Gastrocnemius medialis (tissue), 4 donors: ENCODE measurements around the gene SCARB1. TPM values are rescaled to one million over a fixed set of nuclear protein-coding genes. Genes with fewer than 3 reads are reported as not detected.
A peak's percentile ranks its signal among the peaks of the same experiment; 100 is the strongest.

Experiments
- ATAC-seq, 2 donors: fragments of 150-250 bp; one replicate each; pipeline ENCODE4 v1.9.1; 2016
- DNase-seq, 2 donors: peaks; one replicate each; pipeline ENCODE4 v3.0.0-alpha.2; 2019
- H3K27ac ChIP-seq, 4 donors: fragments of 200-600 bp; sonication (generic); 1 replicate in 1 of 4; 2 replicates in 3 of 4; pipeline ENCODE4 v1.5.1; 2016 to 2018; ENCODE audit warnings: mild to moderate bottlenecking in 2 of 4, moderate library complexity in 1 of 4
- H3K27me3 ChIP-seq, 3 donors: fragments of 200-600 bp; sonication (generic) in 2 of 3; 1 replicate in 1 of 3; 2 replicates in 2 of 3; pipeline versions ENCODE4 v1.5.1 to v1.6.0; 2016 to 2019; ENCODE audit warnings: mild to moderate bottlenecking in 1 of 3, moderate library complexity in 1 of 3
- H3K36me3 ChIP-seq, 2 donors: fragments of 200-600 bp; sonication (generic) in 1 of 2; one replicate each; pipeline ENCODE4 v1.5.1; 2017 to 2018
- H3K4me1 ChIP-seq, 2 donors: fragments of 200-600 bp; sonication (generic) in 1 of 2; one replicate each; pipeline ENCODE4 v1.5.1; 2016 to 2017; ENCODE audit warnings: mild to moderate bottlenecking in 2 of 2
- H3K4me3 ChIP-seq, 4 donors: fragments of 200-600 bp; sonication (generic) in 3 of 4; 1 replicate in 1 of 4; 2 replicates in 3 of 4; pipeline ENCODE4 v1.5.1; 2016 to 2019; ENCODE audit warnings: mild to moderate bottlenecking in 2 of 4
- H3K9me3 ChIP-seq, 3 donors: fragments of 200-600 bp; sonication (generic) in 2 of 3; 1 replicate in 1 of 3; 2 replicates in 2 of 3; pipeline ENCODE4 v1.5.1; 2016 to 2019
- CTCF ChIP-seq, 5 experiments: fragments of 450-650 bp in 3 of 5; fragments of 200-600 bp in 2 of 5; sonication (generic) in 2 of 5; IDR thresholded peaks in 4 of 5; conservative IDR thresholded peaks in 1 of 5; 1 replicate in 4 of 5; 2 replicates in 1 of 5; pipeline ENCODE4 v1.5.1; 2016 to 2019; ENCODE audit warnings: antibody characterized with exemption in 5 of 5, mild to moderate bottlenecking in 3 of 5, moderate library complexity in 3 of 5
- POLR2A ChIP-seq, 2 donors: fragments of 450-650 bp; IDR thresholded peaks; one replicate each; pipeline ENCODE4 v1.6.1; 2017; ENCODE audit warnings: antibody characterized with exemption in 2 of 2, mild to moderate bottlenecking in 2 of 2, moderate library complexity in 2 of 2
- in situ Hi-C, 4 donors: fragments of 200-750 bp; cut with MboI; loops; one replicate each; pipeline versions ENCODE4 v1.15.0 to v1.8.0; 2017; ENCODE audit warnings: low sequenced_read_pairs in 4 of 4
- intact Hi-C: fragments of 100-400 bp; cut with DNase I; formaldehyde crosslinking; loops from one replicate; pipeline ENCODE4 v1.15.1; 2023; ENCODE audit warnings: low total_unique reads
- total RNA-seq, 4 donors: library from RNA; depleted of rRNA; stranded (reverse); fragments of >200 nt; gene quantifications; one replicate each; pipeline versions ENCODE4 v1.1.0 to v1.2.3, GENCODE V29; 2016

The SCARB1 gene
- total RNA-seq, 4 donors from 2014 or later: 5.4 to 8.7 (median 6.2) TPM

DNA sequence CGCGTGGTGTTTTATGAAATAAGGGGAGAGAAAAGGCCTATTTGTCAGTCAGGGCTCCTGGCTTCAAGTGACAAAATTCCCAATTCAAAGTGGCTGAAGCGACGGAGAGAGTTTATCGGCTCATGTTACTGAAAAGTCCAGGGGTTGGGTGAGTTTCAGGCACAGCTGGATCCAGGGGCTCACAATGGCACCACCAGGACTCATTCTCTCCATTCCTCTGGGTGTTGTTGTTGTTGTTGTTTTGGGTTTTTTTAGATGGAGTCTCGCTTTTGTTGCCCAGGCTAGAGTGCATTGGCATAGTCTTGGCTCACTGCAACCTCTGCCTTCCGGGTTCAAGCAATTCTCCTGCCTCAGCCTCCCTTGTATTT lies 119.4 kb downstream of the SCARB1 start:
- no peak for TF ChIP-seq CTCF (IDR thresholded peaks at IDR 0.05 in 4 of 5, conservative IDR thresholded peaks at IDR 0.05 in 1 of 5)
- no peak for TF ChIP-seq POLR2A (IDR thresholded peaks at IDR 0.05)
- no peak for DNase-seq
- H3K27ac ChIP-seq: peak overlapping the region; percentile 75 to 93 (median 89)
- H3K27me3 ChIP-seq: no peaks in the 10 kb centered on the region
- intact Hi-C loops: no loop called here
- no peak overlapping the region for H3K4me3 ChIP-seq
- H3K36me3 ChIP-seq: no peaks in the 10 kb centered on the region
- H3K9me3 ChIP-seq: no peaks in the 10 kb centered on the region
- ATAC-seq: no peak
- peaks cover 25 to 39% of the 10 kb centered on the region in 2 donors for H3K4me1 ChIP-seq
- in situ Hi-C loops: no loop called here

DNA sequence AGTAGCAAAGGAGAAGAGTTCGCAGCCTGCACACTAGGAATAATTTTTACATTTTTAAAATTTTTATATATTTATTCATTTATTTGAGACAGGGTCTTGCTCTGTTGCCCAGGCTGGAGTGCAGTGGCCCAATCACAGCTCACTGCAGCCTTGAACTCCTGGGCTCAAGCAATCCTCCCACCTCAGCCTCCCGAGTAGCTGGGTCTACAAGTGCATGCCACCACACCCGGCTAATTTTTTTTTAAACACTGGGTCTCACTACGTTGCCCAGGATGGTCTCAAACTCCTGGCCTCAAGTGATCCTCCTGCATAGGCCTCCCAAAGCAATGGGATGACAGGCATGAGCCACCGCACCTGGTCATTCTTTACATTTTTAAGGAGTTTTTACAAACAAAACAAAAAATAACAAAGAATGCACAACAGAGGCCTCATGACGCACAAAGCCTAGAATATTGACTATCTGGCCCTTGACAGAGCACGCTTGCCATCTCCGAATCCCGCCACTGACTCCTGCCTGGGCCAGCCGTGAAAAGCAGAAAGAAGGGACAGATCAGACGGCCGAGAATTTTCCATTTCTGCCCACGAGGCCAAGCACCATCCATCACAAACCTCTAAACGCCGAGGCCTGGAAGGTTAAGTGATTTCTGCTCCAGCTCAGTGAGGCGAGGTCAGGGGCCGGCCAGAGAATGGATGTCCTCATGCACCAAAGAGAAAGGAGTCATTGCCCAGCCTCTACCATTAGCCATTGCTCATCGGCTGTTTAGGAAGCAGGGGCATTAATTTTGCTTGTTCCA lies 120.0 kb downstream of the SCARB1 start:
- Histone ChIP-seq H3K27me3 (no peaks in the 10 kb centered on the region), H3K4me1 (peaks cover 25 to 39% of the 10 kb centered on the region in 2 donors), H3K4me3 (no peak overlapping the region), H3K27ac (peak overlapping the region; percentile 75 to 93 (median 89)), H3K9me3 (no peaks in the 10 kb centered on the region), H3K36me3 (no peaks in the 10 kb centered on the region)
- DNase-seq (no peak), ATAC-seq (no peak)
- intact Hi-C loops (no loop called here), in situ Hi-C loops (no loop called here)
- TF ChIP-seq CTCF (IDR thresholded peaks at IDR 0.05 in 4 of 5, conservative IDR thresholded peaks at IDR 0.05 in 1 of 5) (no peak), POLR2A (IDR thresholded peaks at IDR 0.05) (no peak)

DNA sequence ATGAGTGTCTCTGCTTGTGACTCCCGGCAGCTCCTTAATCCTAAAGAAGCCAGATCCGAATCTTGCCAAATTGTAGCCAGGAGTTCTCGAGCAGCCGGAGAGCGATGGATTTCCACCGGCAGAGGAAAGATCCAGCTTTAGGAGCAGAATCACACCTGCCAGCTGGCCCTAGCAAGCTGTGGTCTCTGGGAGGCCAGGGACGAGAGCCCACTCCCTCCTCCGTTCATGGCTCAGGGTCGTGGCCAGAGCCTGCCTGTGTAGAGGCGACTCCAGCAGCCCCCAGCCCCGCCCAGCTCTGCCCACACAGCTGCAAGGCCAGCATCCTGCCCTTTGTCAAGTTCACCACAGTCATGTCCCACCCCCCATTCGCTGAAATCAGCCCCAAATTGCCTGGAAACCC lies 121.0 kb downstream of the SCARB1 start:
- peak overlapping the region in 2 of 4 donors; percentile 60 to 76 for H3K27ac ChIP-seq
- H3K4me1 ChIP-seq: peaks cover 25 to 39% of the 10 kb centered on the region in 2 donors
- in situ Hi-C loops: no loop called here
- no peaks in the 10 kb centered on the region for H3K27me3 ChIP-seq
- intact Hi-C loops: no loop called here
- DNase-seq: no peak
- TF ChIP-seq CTCF (IDR thresholded peaks at IDR 0.05 in 4 of 5, conservative IDR thresholded peaks at IDR 0.05 in 1 of 5) (no peak), POLR2A (IDR thresholded peaks at IDR 0.05) (no peak)
- no peaks in the 10 kb centered on the region for H3K36me3 ChIP-seq
- H3K9me3 ChIP-seq: no peaks in the 10 kb centered on the region
- ATAC-seq: no peak
- no peak overlapping the region for H3K4me3 ChIP-seq

- Histone ChIP-seq H3K36me3 (no peaks in the 10 kb centered on the region), H3K27ac (peak overlapping the region in 3 of 4 donors; percentile 34 to 76 (median 60)), H3K4me3 (no peak overlapping the region), H3K27me3 (no peaks in the 10 kb centered on the region), H3K9me3 (no peaks in the 10 kb centered on the region), H3K4me1 (peaks cover 25 to 36% of the 10 kb centered on the region in 2 donors)
- no peak for ATAC-seq
- TF ChIP-seq CTCF (IDR thresholded peaks at IDR 0.05 in 4 of 5, conservative IDR thresholded peaks at IDR 0.05 in 1 of 5) (no peak), POLR2A (IDR thresholded peaks at IDR 0.05) (no peak)
- intact Hi-C loops: no loop called here
- no peak for DNase-seq
- in situ Hi-C loops: no loop called here
These were observed 121.6 kb downstream of the SCARB1 start for GRCh38 chr12:124742111-124742510.
